Measurements from ENCODE around the gene TSEN15. TPM values are rescaled to one million over a fixed set of nuclear protein-coding genes. Genes with fewer than 3 reads are reported as not detected.

Gene TSEN15
- total RNA-seq, 1 donor from 2014 or later = 29.4 TPM

GRCh38 chr1:184019506-184019905 is 32.0 kb upstream of the TSEN15 start:
- intact Hi-C loops (cut with micrococcal nuclease) = no loop called here
- no peaks in the 10 kb centered on the region for H3K36me3 ChIP-seq
- H3K9me3 ChIP-seq (replicated peaks) = no peaks in the 10 kb centered on the region
- H3K4me3 ChIP-seq = no peak overlapping the region
- DNase-seq = no peak
- peak overlapping the region; percentile 64 for H3K27ac ChIP-seq (replicated peaks)
- TF ChIP-seq CTCF (IDR thresholded peaks at IDR 0.05; ENCODE audit: borderline replicate concordance) = no peak
- no peaks in the 10 kb centered on the region for H3K27me3 ChIP-seq (ENCODE audit: low read depth)
- H3K4me1 ChIP-seq = peaks cover 31% of the 10 kb centered on the region

- Histone ChIP-seq H3K4me1 (peaks cover 37% of the 10 kb centered on the region), H3K4me3 (no peak overlapping the region), H3K36me3 (no peaks in the 10 kb centered on the region), H3K27ac (replicated peaks) (peak overlapping the region; percentile 77), H3K27me3 (ENCODE audit: low read depth) (no peaks in the 10 kb centered on the region), H3K9me3 (replicated peaks) (no peaks in the 10 kb centered on the region)
- no peak for DNase-seq
- intact Hi-C loops (cut with micrococcal nuclease) = no loop called here
- TF ChIP-seq CTCF (IDR thresholded peaks at IDR 0.05; ENCODE audit: borderline replicate concordance) = no peak
Observed at GRCh38 chr1:184020328-184020727, 31.2 kb upstream of the TSEN15 start.

- intact Hi-C loops (cut with micrococcal nuclease) = no loop called here
- H3K9me3 ChIP-seq (replicated peaks) = no peaks in the 10 kb centered on the region
- no peak for TF ChIP-seq CTCF (IDR thresholded peaks at IDR 0.05; ENCODE audit: borderline replicate concordance)
- H3K4me3 ChIP-seq = no peak overlapping the region
- no peak for DNase-seq
- H3K27me3 ChIP-seq (ENCODE audit: low read depth) = no peaks in the 10 kb centered on the region
- peak overlapping the region; percentile 77 for H3K27ac ChIP-seq (replicated peaks)
- H3K36me3 ChIP-seq = no peaks in the 10 kb centered on the region
- peaks cover 43% of the 10 kb centered on the region for H3K4me1 ChIP-seq
Observed at GRCh38 chr1:184020855-184021254, 30.7 kb upstream of the TSEN15 start.

GRCh38 chr1:184021728-184022127 is 29.8 kb upstream of the TSEN15 start:
- no peak for TF ChIP-seq CTCF (IDR thresholded peaks at IDR 0.05; ENCODE audit: borderline replicate concordance)
- intact Hi-C loops (cut with micrococcal nuclease) = no loop called here
- Histone ChIP-seq H3K27ac (replicated peaks) (peak overlapping the region; percentile 77), H3K9me3 (replicated peaks) (no peaks in the 10 kb centered on the region), H3K4me3 (no peak overlapping the region), H3K36me3 (no peaks in the 10 kb centered on the region), H3K27me3 (ENCODE audit: low read depth) (no peaks in the 10 kb centered on the region), H3K4me1 (peaks cover 46% of the 10 kb centered on the region)
- no peak for DNase-seq

GRCh38 chr1:184022668-184023067 is 28.9 kb upstream of the TSEN15 start:
- Histone ChIP-seq H3K4me3 (no peak overlapping the region), H3K36me3 (no peaks in the 10 kb centered on the region), H3K9me3 (replicated peaks) (no peaks in the 10 kb centered on the region), H3K27me3 (ENCODE audit: low read depth) (no peaks in the 10 kb centered on the region), H3K27ac (replicated peaks) (peak overlapping the region; percentile 77), H3K4me1 (peaks cover 46% of the 10 kb centered on the region)
- TF ChIP-seq CTCF (IDR thresholded peaks at IDR 0.05; ENCODE audit: borderline replicate concordance) = no peak
- peak; percentile 43 for DNase-seq
- intact Hi-C loops (cut with micrococcal nuclease) = no loop called here

GRCh38 chr1:184023171-184023570 is 28.4 kb upstream of the TSEN15 start:
- intact Hi-C loops (cut with micrococcal nuclease) = no loop called here
- H3K4me3 ChIP-seq = no peak overlapping the region
- H3K27me3 ChIP-seq (ENCODE audit: low read depth) = no peaks in the 10 kb centered on the region
- TF ChIP-seq CTCF (IDR thresholded peaks at IDR 0.05; ENCODE audit: borderline replicate concordance) = no peak
- H3K36me3 ChIP-seq = no peaks in the 10 kb centered on the region
- H3K9me3 ChIP-seq (replicated peaks) = no peaks in the 10 kb centered on the region
- H3K4me1 ChIP-seq = peaks cover 49% of the 10 kb centered on the region
- DNase-seq = no peak
- H3K27ac ChIP-seq (replicated peaks) = peak overlapping the region; percentile 77
